Measurements from ENCODE around the gene PIAS4.

- TF ChIP-seq POLR2A (IDR thresholded peaks at IDR 0.05) = no peak
- no peak for TF ChIP-seq CTCF (IDR thresholded peaks at IDR 0.05)
- no peak for TF ChIP-seq POLR2AphosphoS5 (IDR thresholded peaks at IDR 0.05)
- TF ChIP-seq EP300 (IDR thresholded peaks at IDR 0.05) = no peak
Measured at GRCh38 chr19:4071610-4072009, 64.1 kb downstream of the PIAS4 start.
